Vagina (tissue), 2 donors: ENCODE measurements around the gene ROCK2.

ENCODE experiments used
- CTCF ChIP-seq, 3 experiments: fragments of 450-650 bp in 2 of 3; fragments of 200-600 bp in 1 of 3; sonication (generic) in 1 of 3; IDR thresholded peaks; one replicate each; pipeline ENCODE4 v1.5.1; 2017 to 2019; ENCODE audit warnings: antibody characterized with exemption in 3 of 3, mild to moderate bottlenecking in 2 of 3, moderate library complexity in 2 of 3
- POLR2A ChIP-seq, 2 donors: fragments of 450-650 bp; IDR thresholded peaks; one replicate each; pipeline ENCODE4 v1.6.1; 2017; ENCODE audit warnings: antibody characterized with exemption in 2 of 2, mild to moderate bottlenecking in 2 of 2, moderate library complexity in 2 of 2
- POLR2AphosphoS5 ChIP-seq, 2 donors: sonication (generic); formaldehyde crosslinking; IDR thresholded peaks; one replicate each; pipeline ENCODE4 v1.9.0; 2017; ENCODE audit warnings: antibody characterized with exemption in 2 of 2, mild to moderate bottlenecking in 2 of 2, low read depth in 1 of 2; ENCODE audit not compliant: insufficient read depth in 1 of 2

GRCh38 chr2:11348209-11348749 lies 3.8 kb upstream of the ROCK2 start:
- no peak for TF ChIP-seq CTCF (IDR thresholded peaks at IDR 0.05)
- no peak for TF ChIP-seq POLR2A (IDR thresholded peaks at IDR 0.05)
- no peak for TF ChIP-seq POLR2AphosphoS5 (IDR thresholded peaks at IDR 0.05; ENCODE audit: insufficient read depth in 1 of 2, low read depth in 1 of 2)
